K562 (cell line): ENCODE data around the gene EGFL6. TPM values are rescaled to one million over a fixed set of nuclear protein-coding genes. Genes with fewer than 3 reads are reported as not detected.

Experiments used
- ATAC-seq: fragments of 200-7000 bp; cut with Tn5 transposase; 3 replicates; pipeline ENCODE4 v1.9.1; 2020; ENCODE audit warnings: moderate library complexity
- BruUV-seq: library from RNA; stranded (reverse); fragments of 400-500 nt; replicated peaks from 2 replicates; lab custom pipeline; 2021; lab: Mats Ljungman, UMichigan
- CTCF ChIA-PET: fragments of 300-600 bp; formaldehyde crosslinking; extraction: SDS; loops from one replicate; lab custom pipeline; 2021; ENCODE audit warnings: low intra/inter-chr PET ratio; lab: Yijun Ruan, JAX
- POLR2A ChIA-PET: fragments of 300-600, 350-650 bp; sonication (Branson Sonifier 250); formaldehyde crosslinking; extraction: SDS; loops from one replicate; lab custom pipeline; 2021; ENCODE audit warnings: antibody characterized with exemption, inconsistent platforms; lab: Yijun Ruan, JAX
- DNase-seq, 4 experiments: peaks; one replicate each; pipeline versions ENCODE4 v3.0.0 to v3.0.0-alpha.2; 2011 to 2018; ENCODE audit warnings: low spot score in 3 of 4, mixed read lengths in 3 of 4; ENCODE audit errors: extremely low read depth in 1 of 4
- FAIRE-seq: peaks from 2 replicates; lab custom pipeline; 2011; peaks lifted over from hg19 to GRCh38; lab: Jason Lieb, UNC
- H2AFZ ChIP-seq: 2 replicates; pipeline ENCODE4 v1.6.0; 2011; ENCODE audit warnings: low read depth, low read length, control low read depth, inconsistent platforms
- H3K27ac ChIP-seq: fragments of 200-600 bp; 3 replicates; pipeline ENCODE4 v1.8.0; 2011; ENCODE audit warnings: low read depth, mild to moderate bottlenecking, control low read depth, inconsistent platforms, low read length, moderate library complexity, mixed read lengths; ENCODE audit errors: extremely low read depth
- H3K27me3 ChIP-seq, 2 experiments: fragments of 300-600 bp in 1 of 2; 2 replicates in 1 of 2; 3 replicates in 1 of 2; pipeline versions ENCODE4 v1.6.0 to v1.8.0; 2011; ENCODE audit warnings: inconsistent platforms in 2 of 2, low read length in 2 of 2, mild to moderate bottlenecking in 1 of 2, mixed read lengths in 1 of 2, moderate library complexity in 1 of 2; ENCODE audit not compliant: control insufficient read depth in 2 of 2, insufficient read depth in 2 of 2
- H3K36me3 ChIP-seq: fragments of 300-600 bp; 3 replicates; pipeline ENCODE4 v1.8.0; 2011; ENCODE audit warnings: mild to moderate bottlenecking, low read length, inconsistent platforms; ENCODE audit not compliant: control insufficient read depth, insufficient read depth
- H3K4me1 ChIP-seq, 2 experiments: fragments of 200-600 bp in 1 of 2; replicated peaks in 1 of 2; 2 replicates in 1 of 2; 3 replicates in 1 of 2; pipeline versions ENCODE4 v1.5.1 to v1.8.0; 2011; ENCODE audit warnings: inconsistent platforms in 2 of 2, low read length in 2 of 2, mild to moderate bottlenecking in 1 of 2, mixed read lengths in 1 of 2, moderate library complexity in 1 of 2; ENCODE audit not compliant: control insufficient read depth in 2 of 2, insufficient read depth in 2 of 2
- H3K4me2 ChIP-seq: 2 replicates; pipeline ENCODE4 v1.6.1; 2011; ENCODE audit warnings: low read length, control low read depth, inconsistent platforms, mixed read lengths; ENCODE audit not compliant: insufficient read depth
- H3K4me3 ChIP-seq: fragments of 200-600 bp; sonication (generic), shearing (Covaris generic); 2 replicates; pipeline ENCODE4 v1.5.1; 2016; ENCODE audit warnings: control low read depth, inconsistent platforms
- H3K79me2 ChIP-seq: fragments of 200-600 bp; 3 replicates; pipeline ENCODE4 v1.8.0; 2011; ENCODE audit warnings: low read length, inconsistent platforms; ENCODE audit not compliant: control insufficient read depth, insufficient read depth
- H3K9ac ChIP-seq, 2 experiments: 2 replicates each; pipeline versions ENCODE4 v1.6.0 to v1.6.1; 2011; ENCODE audit warnings: low read depth in 2 of 2, low read length in 2 of 2, control low read depth in 1 of 2, inconsistent platforms in 1 of 2, mild to moderate bottlenecking in 1 of 2, mixed read lengths in 1 of 2; ENCODE audit not compliant: insufficient read depth in 1 of 2
- H3K9me1 ChIP-seq: one replicate; pipeline ENCODE4 v1.6.0; 2011; ENCODE audit warnings: inconsistent platforms, mild to moderate bottlenecking, low read length, moderate library complexity; ENCODE audit not compliant: control insufficient read depth, insufficient read depth
- H3K9me3 ChIP-seq: replicated peaks from 2 replicates; pipeline ENCODE4 v1.5.1; 2011; ENCODE audit warnings: low read depth, low read length, inconsistent platforms; ENCODE audit not compliant: control insufficient read depth, insufficient read depth
- H4K20me1 ChIP-seq: replicated peaks from 2 replicates; pipeline ENCODE4 v1.6.1; 2011; ENCODE audit warnings: low read length, inconsistent platforms, mixed read lengths; ENCODE audit not compliant: control insufficient read depth, insufficient read depth
- ADNP ChIP-seq: fragments of 200-800 bp; sonication (Bioruptor generic); IDR thresholded peaks from 2 replicates; pipeline ENCODE4 v1.6.1; 2016; ENCODE audit warnings: missing genetic modification characterization, missing compliant biosample characterization
- ATF7 ChIP-seq: fragments of 450-650 bp; IDR thresholded peaks from 2 replicates; pipeline ENCODE4 v1.7.1; 2014; ENCODE audit warnings: mild to moderate bottlenecking, moderate library complexity
- KAT2B ChIP-seq: IDR thresholded peaks from one replicate; pipeline ENCODE4 v1.6.1; 2012; ENCODE audit warnings: low read depth, mild to moderate bottlenecking, control low read depth, inconsistent platforms, low read length, moderate library complexity
- PRMT5 ChIP-seq: sonication (generic); formaldehyde crosslinking; IDR thresholded peaks from 2 replicates; pipeline ENCODE4 v1.5.0; 2020; ENCODE audit warnings: missing genetic modification reagents
- RBM25 ChIP-seq: fragments of 200-400 bp; formaldehyde crosslinking; IDR thresholded peaks from 2 replicates; pipeline ENCODE4 v1.6.1; 2018; ENCODE audit warnings: low read length, low read depth, moderate library complexity; ENCODE audit not compliant: severe bottlenecking
- SIN3B ChIP-seq: fragments of 450-650 bp; IDR thresholded peaks from 2 replicates; pipeline ENCODE4 v1.6.1; 2017; ENCODE audit warnings: low read depth, mild to moderate bottlenecking, moderate library complexity
- SRSF7 ChIP-seq: fragments of 200-400 bp; formaldehyde crosslinking; optimal IDR thresholded peaks from 2 replicates; pipeline ENCODE3; 2017; ENCODE audit warnings: mild to moderate bottlenecking, low read depth, low read length
- SRSF9 ChIP-seq: fragments of 200-400 bp; formaldehyde crosslinking; IDR thresholded peaks from 2 replicates; pipeline ENCODE4 v1.6.1; 2017; ENCODE audit warnings: low read depth, low read length, borderline replicate concordance
- ZKSCAN3 ChIP-seq: fragments of 250-450 bp; sonication (Bioruptor Pico); IDR thresholded peaks from 2 replicates; pipeline ENCODE4 v1.4.0; 2020
- ZNF764 ChIP-seq: fragments of 250-450 bp; sonication (Bioruptor Pico); IDR thresholded peaks from 2 replicates; pipeline ENCODE4 v1.4.0; 2020; ENCODE audit warnings: low read depth, mild to moderate bottlenecking, moderate library complexity
- in situ Hi-C: fragments of 300-500 bp; cut with MboI; formaldehyde crosslinking; loops from 4 replicates; pipeline ENCODE4 v1.15.0; 2018; ENCODE audit warnings: inconsistent platforms, mixed read lengths
- intact Hi-C: fragments of 100-400 bp; cut with micrococcal nuclease; formaldehyde crosslinking; loops from 2 replicates; pipeline ENCODE4 v1.14.2; 2022
- polyA plus RNA-seq, 8 experiments: library from polyadenylated mRNA; depleted of rRNA in 4 of 8; stranded (reverse) in 5 of 8; unstranded in 3 of 8; fragments of >200 nt; fragmentation: Nextera tagmentation in 2 of 8; fragmentation: Illumina TruSeq in 1 of 8; extraction: Ambion mirVana in 2 of 8; extraction: Trizol in 1 of 8; gene quantifications; 2 replicates each; pipeline versions ENCODE4 v1.2.1 to v1.2.3, GENCODE V29; 2011 to 2014; ENCODE audit warnings: inconsistent platforms in 1 of 8, missing spikeins in 1 of 8
- total RNA-seq, 7 experiments: library from RNA; depleted of rRNA in 6 of 7; stranded (reverse); fragments of >200 nt in 6 of 7; fragmentation: Illumina TruSeq in 2 of 7; extraction: Trizol in 2 of 7; gene quantifications; 2 replicates each; pipeline versions ENCODE4 v1.2.1 to v1.2.3, GENCODE V29; 2011 to 2021; ENCODE audit warnings: low replicate concordance in 1 of 7
- TF ChIP-seq, protein P1 (sequence below), 2 experiments: fragments of 200-800 bp in 1 of 2; sonication (Bioruptor generic) in 1 of 2; sonication (generic) in 1 of 2; formaldehyde crosslinking in 1 of 2; IDR thresholded peaks in 1 of 2; conservative IDR thresholded peaks in 1 of 2; 2 replicates each; pipeline versions ENCODE4 v1.5.0 to v1.6.1; 2016 to 2020; ENCODE audit warnings: missing compliant biosample characterization in 1 of 2, missing genetic modification characterization in 1 of 2, missing genetic modification reagents in 1 of 2
- TF ChIP-seq, protein P2 (sequence below): fragments of 450-650 bp; IDR thresholded peaks from 2 replicates; pipeline ENCODE4 v1.7.1; 2018; ENCODE audit warnings: mild to moderate bottlenecking, low read depth; ENCODE audit not compliant: partially characterized antibody
- TF ChIP-seq, protein P3 (sequence below): fragments of 250-450 bp; sonication (Bioruptor Pico); IDR thresholded peaks from 2 replicates; pipeline ENCODE4 v1.8.0; 2021; ENCODE audit warnings: moderate library complexity, mild to moderate bottlenecking, inconsistent platforms
- TF ChIP-seq, protein P4 (sequence below): fragments of 250-450 bp; sonication (Bioruptor Pico); IDR thresholded peaks from 2 replicates; pipeline ENCODE4 v1.9.0; 2021; ENCODE audit warnings: mild to moderate bottlenecking
- TF ChIP-seq, protein P5 (sequence below): fragments of 450-650 bp; IDR thresholded peaks from 2 replicates; pipeline ENCODE4 v1.6.1; 2018; ENCODE audit warnings: mild to moderate bottlenecking, low read depth; ENCODE audit not compliant: partially characterized antibody

The EGFL6 gene
- total and polyA plus RNA-seq, 9 of the 15 experiments (the other 6 are each of a cell fraction or from before 2014, with no cell fraction given), result 0.01 TPM; not detected in 8

DNA sequence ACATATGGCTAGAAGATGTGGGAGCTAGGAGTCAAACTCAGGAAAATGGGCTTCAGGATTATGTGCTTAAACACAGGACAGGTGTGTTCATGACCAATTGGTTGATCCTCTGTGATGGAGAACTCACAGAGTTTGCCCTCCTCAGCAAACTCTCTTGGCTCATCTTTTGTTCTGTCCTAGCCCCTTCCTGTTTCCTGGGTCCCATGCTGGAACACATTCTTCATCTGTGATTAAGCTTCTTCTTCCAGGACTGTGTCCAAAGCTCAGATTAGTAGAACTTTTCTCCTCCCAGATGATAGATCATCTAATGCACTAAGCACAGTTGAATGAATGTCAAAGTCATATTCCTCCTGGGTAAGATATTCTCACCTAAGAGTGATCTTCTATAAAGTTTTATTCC, 44.8 kb downstream of the EGFL6 start:
- H3K27me3 ChIP-seq, result peaks cover 0 to 2% of the 10 kb centered on the region in 2 experiments; a peak in 3 of 5 replicates
- DNase-seq (no peak), ATAC-seq (no peak), FAIRE-seq (no peak)
- no peaks in the 10 kb centered on the region for H3K36me3 ChIP-seq
- H3K4me1 ChIP-seq, result no peaks in the 10 kb centered on the region
- H3K9ac ChIP-seq, result no peak overlapping the region
- no peaks in the 10 kb centered on the region for H3K79me2 ChIP-seq
- no peak overlapping the region for H3K27ac ChIP-seq
- in situ Hi-C loops (no loop called here), intact Hi-C loops (no loop called here)
- no peaks in the 10 kb centered on the region for H4K20me1 ChIP-seq
- no peaks in the 10 kb centered on the region for H3K9me1 ChIP-seq
- H2AFZ ChIP-seq, result no peak overlapping the region
- no peak overlapping the region for H3K4me2 ChIP-seq
- no peaks in the 10 kb centered on the region for H3K9me3 ChIP-seq
- POLR2A ChIA-PET, result no interaction called here
- H3K4me3 ChIP-seq, result no peak overlapping the region
- no TSS peak for BruUV-seq
- CTCF ChIA-PET, result no interaction called here
- TF ChIP-seq SRSF7, result no peak
- no peak for TF ChIP-seq KAT2B
- no peak for TF ChIP-seq RBM25
- no peak for TF ChIP-seq PRMT5 (CRISPR knock-in tag)
- TF ChIP-seq, protein P1, sequence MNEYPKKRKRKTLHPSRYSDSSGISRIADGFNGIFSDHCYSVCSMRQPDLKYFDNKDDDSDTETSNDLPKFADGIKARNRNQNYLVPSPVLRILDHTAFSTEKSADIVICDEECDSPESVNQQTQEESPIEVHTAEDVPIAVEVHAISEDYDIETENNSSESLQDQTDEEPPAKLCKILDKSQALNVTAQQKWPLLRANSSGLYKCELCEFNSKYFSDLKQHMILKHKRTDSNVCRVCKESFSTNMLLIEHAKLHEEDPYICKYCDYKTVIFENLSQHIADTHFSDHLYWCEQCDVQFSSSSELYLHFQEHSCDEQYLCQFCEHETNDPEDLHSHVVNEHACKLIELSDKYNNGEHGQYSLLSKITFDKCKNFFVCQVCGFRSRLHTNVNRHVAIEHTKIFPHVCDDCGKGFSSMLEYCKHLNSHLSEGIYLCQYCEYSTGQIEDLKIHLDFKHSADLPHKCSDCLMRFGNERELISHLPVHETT (CRISPR knock-in tag; conservative IDR thresholded peaks at IDR 0.05 in 1 of 2, IDR thresholded peaks at IDR 0.05 in 1 of 2), result no peak
- no peak for TF ChIP-seq ZKSCAN3 (CRISPR knock-in tag)
- TF ChIP-seq ATF7, result no peak
- no peak for TF ChIP-seq ZNF764 (CRISPR knock-in tag)
- no peak for TF ChIP-seq SIN3B
- no peak for TF ChIP-seq SRSF9
- TF ChIP-seq, protein P2, sequence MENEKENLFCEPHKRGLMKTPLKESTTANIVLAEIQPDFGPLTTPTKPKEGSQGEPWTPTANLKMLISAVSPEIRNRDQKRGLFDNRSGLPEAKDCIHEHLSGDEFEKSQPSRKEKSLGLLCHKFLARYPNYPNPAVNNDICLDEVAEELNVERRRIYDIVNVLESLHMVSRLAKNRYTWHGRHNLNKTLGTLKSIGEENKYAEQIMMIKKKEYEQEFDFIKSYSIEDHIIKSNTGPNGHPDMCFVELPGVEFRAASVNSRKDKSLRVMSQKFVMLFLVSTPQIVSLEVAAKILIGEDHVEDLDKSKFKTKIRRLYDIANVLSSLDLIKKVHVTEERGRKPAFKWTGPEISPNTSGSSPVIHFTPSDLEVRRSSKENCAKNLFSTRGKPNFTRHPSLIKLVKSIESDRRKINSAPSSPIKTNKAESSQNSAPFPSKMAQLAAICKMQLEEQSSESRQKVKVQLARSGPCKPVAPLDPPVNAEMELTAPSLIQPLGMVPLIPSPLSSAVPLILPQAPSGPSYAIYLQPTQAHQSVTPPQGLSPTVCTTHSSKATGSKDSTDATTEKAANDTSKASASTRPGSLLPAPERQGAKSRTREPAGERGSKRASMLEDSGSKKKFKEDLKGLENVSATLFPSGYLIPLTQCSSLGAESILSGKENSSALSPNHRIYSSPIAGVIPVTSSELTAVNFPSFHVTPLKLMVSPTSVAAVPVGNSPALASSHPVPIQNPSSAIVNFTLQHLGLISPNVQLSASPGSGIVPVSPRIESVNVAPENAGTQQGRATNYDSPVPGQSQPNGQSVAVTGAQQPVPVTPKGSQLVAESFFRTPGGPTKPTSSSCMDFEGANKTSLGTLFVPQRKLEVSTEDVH, result no peak
- TF ChIP-seq, protein P3, sequence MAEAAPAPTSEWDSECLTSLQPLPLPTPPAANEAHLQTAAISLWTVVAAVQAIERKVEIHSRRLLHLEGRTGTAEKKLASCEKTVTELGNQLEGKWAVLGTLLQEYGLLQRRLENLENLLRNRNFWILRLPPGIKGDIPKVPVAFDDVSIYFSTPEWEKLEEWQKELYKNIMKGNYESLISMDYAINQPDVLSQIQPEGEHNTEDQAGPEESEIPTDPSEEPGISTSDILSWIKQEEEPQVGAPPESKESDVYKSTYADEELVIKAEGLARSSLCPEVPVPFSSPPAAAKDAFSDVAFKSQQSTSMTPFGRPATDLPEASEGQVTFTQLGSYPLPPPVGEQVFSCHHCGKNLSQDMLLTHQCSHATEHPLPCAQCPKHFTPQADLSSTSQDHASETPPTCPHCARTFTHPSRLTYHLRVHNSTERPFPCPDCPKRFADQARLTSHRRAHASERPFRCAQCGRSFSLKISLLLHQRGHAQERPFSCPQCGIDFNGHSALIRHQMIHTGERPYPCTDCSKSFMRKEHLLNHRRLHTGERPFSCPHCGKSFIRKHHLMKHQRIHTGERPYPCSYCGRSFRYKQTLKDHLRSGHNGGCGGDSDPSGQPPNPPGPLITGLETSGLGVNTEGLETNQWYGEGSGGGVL, result no peak
- no peak for TF ChIP-seq ADNP (tag)
- TF ChIP-seq, protein P4, sequence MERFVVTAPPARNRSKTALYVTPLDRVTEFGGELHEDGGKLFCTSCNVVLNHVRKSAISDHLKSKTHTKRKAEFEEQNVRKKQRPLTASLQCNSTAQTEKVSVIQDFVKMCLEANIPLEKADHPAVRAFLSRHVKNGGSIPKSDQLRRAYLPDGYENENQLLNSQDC, result no peak
- TF ChIP-seq, protein P5, sequence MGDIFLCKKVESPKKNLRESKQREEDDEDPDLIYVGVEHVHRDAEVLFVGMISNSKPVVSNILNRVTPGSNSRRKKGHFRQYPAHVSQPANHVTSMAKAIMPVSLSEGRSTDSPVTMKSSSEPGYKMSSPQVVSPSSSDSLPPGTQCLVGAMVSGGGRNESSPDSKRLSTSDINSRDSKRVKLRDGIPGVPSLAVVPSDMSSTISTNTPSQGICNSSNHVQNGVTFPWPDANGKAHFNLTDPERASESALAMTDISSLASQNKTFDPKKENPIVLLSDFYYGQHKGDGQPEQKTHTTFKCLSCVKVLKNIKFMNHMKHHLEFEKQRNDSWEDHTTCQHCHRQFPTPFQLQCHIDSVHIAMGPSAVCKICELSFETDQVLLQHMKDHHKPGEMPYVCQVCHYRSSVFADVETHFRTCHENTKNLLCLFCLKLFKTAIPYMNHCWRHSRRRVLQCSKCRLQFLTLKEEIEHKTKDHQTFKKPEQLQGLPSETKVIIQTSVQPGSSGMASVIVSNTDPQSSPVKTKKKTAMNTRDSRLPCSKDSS, result no peak
